GM19351 (cell line): ENCODE results near the gene ADAMTS4.

ENCODE experiments used
- ATAC-seq: cut with Tn5 transposase; IDR thresholded peaks from one replicate; pipeline ENCODE4 v1.9.1; 2021; ENCODE audit warnings: mild to moderate bottlenecking, moderate library complexity; ENCODE audit not compliant: unreplicated experiment

ADAMTS4 gene

GRCh38 chr1:161219078-161219892, 20.4 kb upstream of the ADAMTS4 start:
- no peak for ATAC-seq

DNA sequence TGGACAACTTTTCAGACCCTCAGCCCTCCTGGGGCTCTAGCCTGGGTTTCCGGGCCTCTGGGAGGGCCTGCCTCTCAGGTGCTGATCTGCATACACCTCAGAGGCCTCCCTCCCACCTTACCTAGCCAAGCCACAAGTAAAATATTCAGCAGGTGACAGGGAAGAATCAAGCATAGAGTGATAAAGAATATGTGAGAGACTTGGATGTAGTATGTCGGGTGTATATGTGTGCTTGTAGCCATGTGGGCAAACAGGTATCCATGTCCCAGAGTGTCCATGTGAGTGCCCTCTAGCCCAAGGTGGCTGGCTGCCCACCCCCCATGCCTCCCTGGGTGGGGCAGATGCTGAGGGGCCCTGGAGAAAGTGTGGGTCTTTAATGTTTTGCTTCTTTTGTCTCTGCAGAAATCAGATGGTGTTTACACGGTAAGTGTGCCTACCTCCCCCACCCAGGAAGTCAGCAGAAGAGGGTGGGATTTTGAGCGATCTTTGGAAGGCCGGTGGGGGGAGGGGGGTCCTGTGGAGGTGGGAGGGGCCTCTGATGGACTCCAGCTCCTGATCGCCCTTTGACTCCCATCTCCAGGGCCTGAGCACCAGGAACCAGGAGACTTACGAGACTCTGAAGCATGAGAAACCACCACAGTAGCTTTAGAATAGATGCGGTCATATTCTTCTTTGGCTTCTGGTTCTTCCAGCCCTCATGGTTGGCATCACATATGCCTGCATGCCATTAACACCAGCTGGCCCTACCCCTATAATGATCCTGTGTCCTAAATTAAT, 19.6 kb upstream of the ADAMTS4 start:
- ATAC-seq: no peak

DNA sequence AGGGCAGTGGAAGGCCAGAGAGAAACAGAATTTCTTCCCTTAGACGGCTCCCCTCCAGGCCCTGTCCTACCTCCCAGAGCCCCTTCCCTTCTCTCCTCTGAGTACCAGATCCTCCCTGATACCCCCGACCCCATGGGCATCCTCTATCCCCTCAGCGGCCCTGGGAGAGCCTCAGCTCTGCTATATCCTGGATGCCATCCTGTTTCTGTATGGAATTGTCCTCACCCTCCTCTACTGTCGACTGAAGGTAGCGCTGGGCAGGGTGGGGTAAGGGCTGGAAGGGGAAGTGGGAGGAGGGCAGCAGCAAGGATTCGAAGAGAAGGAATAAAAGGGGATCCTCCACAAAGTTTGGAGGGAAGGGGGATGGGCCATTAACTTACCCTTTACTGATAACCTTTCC, 19.0 kb upstream of the ADAMTS4 start:
- ATAC-seq: no peak

GRCh38 chr1:161216945-161217712, 18.3 kb upstream of the ADAMTS4 start:
- peak; percentile 94 for ATAC-seq

DNA sequence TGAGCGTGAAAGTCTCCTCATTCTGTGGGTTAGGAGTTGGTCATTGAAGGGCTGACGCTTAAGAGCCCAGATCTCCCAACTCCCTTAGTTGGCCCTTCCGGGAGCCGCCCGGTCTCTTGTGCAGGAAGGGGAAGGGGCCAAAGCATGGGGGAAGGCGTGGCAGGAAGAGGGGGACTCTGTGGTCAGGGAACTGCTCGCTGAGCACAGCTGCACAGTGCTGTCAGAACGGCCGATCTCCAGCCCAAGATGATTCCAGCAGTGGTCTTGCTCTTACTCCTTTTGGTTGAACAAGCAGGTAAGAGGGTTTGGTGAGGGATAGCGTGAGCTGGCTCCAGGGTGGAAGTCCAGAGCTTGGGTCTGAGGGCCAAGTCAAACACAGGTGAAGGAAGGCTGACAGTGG, 16.2 kb upstream of the ADAMTS4 start, which contains the start of gene FCER1G:
FCER1G (plus strand) TSS at position 220 of the 400 bp plus-strand sequence; CDS start at position 247, 27 bp downstream.
- no peak for ATAC-seq

DNA sequence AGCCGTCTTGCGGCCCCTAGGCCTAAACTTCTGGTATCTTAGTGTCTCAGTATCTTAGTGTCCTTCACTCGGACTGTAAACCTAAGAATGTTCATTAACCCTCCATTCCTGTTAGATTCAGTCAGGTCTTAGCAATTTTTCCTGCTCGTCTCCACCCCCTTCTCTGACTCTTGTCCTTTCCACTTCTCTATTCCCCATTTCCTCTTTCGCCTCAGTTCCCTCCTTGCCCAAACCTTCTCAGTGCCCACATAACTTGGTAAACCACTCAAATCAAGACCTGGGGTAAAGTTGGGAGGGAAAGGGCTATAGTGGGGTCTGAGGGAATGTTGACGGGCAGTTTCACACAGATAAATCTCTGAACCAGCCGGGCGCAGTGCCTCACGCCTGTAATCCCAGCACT, 15.5 kb upstream of the ADAMTS4 start:
- no peak for ATAC-seq

DNA sequence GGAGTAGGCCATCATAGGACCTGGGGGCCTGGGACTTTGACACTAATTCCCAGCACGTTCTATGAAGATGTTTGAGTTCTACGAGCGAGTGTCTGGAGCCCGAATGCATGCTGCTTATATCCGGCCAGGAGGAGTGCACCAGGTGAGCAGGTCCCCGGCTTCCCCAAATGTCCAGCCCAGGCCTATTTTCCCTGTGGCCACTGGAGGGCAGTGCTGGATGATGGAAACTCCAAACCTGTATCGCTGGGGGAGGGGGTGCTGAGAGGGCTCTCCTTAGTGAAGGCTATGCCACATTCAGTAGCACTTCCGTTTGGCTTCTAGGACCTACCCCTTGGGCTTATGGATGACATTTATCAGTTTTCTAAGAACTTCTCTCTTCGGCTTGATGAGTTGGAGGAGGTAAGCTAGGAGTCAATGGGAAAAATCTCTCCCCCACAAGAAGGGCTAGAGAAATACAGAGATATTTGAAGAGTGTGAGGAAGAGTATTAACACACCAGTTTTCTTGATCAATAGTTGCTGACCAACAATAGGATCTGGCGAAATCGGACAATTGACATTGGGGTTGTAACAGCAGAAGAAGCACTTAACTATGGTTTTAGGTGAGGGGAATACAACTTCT, 11.0 kb upstream of the ADAMTS4 start:
- no peak for ATAC-seq

GRCh38 chr1:161207173-161207572, 8.3 kb upstream of the ADAMTS4 start:
- ATAC-seq: no peak

DNA sequence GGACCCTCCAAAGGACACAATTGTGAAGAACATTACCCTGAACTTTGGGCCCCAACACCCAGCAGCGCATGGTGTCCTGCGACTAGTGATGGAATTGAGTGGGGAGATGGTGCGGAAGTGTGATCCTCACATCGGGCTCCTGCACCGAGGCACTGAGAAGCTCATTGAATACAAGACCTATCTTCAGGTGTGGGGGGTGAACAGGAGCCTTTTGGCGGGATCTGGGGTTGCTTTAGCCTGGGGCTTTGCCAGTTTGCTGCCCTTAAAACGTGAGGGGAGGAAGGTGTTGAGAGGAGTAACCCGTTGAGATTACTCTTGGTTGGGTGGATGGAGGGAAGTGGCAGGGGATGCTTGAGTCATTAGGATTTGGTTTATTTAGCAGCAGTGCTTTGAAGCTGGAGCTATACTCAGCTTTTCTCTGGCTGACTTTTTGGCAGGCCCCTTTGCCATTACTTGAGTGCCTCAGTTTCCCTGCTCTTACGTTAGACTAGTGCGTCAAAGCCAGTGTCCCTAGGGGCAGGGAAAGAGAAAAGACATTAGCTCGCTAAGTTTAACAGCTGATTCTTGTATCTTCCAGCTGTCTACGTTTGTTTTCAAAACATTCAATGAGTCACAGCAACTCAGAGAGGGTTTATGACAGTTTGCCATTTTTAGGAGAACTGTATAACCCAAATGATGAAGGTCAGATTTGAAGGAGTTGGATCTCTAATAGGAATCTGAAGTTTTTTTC, 7.7 kb upstream of the ADAMTS4 start:
- ATAC-seq: no peak

GRCh38 chr1:161201836-161202712, 3.2 kb upstream of the ADAMTS4 start, which contains the start of gene NDUFS2:
Gene NDUFS2, plus strand, starts transcription at chr1:161202367. Its CDS starts 19 bp downstream, at chr1:161202386.
- ATAC-seq: peak; percentile 99

DNA sequence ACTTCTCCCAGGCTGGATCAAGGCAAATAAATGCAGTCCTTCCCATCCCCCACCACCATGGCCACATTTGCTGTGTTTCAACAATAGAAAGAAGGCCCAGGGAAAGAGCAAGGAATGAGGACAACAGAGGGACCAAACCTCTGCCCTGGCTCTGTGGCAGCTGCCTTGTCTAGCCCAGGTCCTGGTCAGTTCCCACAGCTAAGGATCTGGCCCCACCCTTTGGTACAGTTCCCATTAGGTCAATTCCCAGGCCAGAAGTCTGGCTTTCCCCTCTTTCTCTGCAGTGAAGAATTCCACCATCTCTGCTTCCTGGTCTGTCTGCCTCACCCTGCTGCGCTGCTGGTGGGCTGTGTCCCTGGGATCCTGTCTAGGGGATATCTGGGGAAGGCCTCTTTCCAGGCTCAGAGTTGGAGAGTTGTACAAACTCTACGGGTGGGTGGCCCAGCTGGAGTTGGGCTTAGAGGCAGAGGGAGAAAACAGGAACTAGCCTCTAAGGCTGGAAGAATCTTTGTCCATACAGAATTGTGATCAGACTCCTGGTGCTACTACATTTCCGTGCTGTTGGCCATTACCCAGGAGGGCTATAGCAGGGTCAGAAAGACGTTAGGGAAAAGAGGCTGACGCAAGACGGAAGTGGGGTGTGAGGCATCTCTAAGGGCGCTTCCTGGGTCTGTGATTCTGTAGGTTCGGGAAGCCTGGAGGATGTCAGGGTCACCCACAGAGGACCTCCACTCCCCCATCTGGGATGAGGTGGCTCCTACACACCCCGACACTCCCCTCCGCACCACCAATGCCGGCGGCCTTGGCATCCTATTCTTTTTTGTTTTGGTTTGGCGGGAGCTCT, 2.4 kb upstream of the ADAMTS4 start:
- ATAC-seq: no peak

DNA sequence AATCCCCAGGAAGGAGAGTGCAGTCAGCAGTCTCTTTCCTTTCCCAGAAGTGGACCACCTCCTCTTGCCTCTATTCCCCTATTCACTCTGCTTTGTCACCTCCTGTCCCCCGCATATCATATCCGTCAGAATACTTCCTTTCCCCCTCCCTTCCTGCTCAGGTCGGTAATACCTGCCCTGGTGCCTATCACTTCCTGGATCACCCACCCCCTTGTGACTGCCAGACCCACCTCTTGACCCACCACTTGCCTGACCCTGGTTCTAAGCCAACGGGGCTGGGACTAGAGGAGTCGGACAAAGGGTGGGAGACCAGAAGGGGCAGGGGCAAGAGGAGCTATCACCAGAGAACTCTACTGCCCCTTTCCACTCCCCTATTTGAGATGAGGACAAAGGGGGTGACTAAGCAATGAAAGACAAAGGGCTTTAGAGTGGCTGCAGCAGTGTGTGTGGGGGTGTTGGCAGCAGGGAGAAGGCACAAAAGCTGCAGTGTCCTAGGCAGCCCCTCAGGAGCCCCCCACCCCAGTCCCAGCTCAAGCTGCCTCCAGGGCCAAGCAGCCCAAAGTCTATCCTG, 1.7 kb upstream of the ADAMTS4 start:
- ATAC-seq: no peak

DNA sequence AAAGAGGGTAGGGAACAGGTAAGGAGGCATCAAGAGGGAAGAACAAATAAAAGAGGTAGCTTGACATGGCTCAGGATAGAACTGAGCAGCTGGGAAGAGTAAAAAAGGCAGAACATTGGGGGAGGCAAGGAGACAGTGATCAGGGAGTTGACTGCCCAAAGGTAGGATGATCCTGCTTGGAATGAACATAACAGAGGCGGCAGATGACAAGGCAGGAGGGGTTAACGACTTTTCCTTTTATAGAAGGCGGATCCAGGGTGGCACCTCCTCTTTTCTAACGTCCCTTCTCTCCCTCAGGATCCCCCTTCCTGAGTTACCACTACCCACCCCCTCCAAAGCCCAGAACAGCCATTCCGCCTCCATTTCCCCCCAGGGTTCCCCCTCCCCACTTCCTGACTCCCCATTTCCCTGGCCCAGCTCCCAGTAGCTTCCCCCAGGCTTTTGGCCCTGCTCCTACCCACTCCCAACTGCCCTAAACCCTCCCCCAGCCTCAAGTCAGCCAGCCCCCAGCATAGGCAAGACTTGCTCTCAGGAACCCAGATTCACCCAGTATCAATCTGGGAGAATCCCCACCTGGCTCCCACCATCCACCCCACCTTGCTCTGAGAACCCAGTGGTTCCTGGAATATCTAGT, 769 bp upstream of the ADAMTS4 start:
- ATAC-seq: no peak

GRCh38 chr1:161198194-161198896, 509 bp downstream of the ADAMTS4 start:
- ATAC-seq: no peak

GRCh38 chr1:161197560-161198193, 1.2 kb downstream of the ADAMTS4 start:
- ATAC-seq: no peak
